HG03521 (cell line): ENCODE data around the gene CDC42EP3.
A peak's percentile ranks its signal among the peaks of the same experiment; 100 is the strongest.

ENCODE experiments used
- ATAC-seq: cut with Tn5 transposase; IDR thresholded peaks from one replicate; pipeline ENCODE4 v1.9.1; 2021; ENCODE audit warnings: mild to moderate bottlenecking, moderate library complexity; ENCODE audit not compliant: unreplicated experiment

CDC42EP3 gene

GRCh38 chr2:37671009-37671815 lies at the start of gene CDC42EP3:
Gene CDC42EP3, minus strand, starts transcription at chr2:37671642. Its CDS starts 25,055 bp downstream, at chr2:37646587.
- ATAC-seq, result peak; percentile 48

GRCh38 chr2:37721201-37721560 lies 49.7 kb upstream of the CDC42EP3 start:
- no peak for ATAC-seq

GRCh38 chr2:37720533-37721200 lies 49.2 kb upstream of the CDC42EP3 start:
- ATAC-seq, result no peak

- ATAC-seq, result no peak
Measured at GRCh38 chr2:37718515-37719161, 47.2 kb upstream of the CDC42EP3 start.

GRCh38 chr2:37713258-37713700 lies 41.8 kb upstream of the CDC42EP3 start:
- no peak for ATAC-seq

DNA sequence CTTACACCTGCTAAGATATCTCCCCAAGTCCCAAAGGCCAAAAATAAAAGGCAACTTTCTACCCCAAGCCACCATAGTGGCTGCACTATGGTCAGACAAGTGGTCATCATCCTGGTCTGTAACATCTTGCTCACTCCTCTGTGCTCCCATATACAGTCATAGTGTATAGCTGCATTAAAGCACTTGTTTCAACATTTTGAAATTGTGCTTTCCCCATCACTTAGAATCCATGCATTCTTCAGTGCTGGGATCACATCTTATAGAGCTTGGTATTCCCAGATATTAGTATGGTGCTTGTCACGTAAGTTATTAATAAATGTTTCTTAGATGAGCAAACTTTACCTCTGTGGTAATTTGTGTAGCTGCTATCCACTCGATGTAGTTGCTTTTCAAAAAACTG lies 40.4 kb upstream of the CDC42EP3 start:
- ATAC-seq, result no peak

DNA sequence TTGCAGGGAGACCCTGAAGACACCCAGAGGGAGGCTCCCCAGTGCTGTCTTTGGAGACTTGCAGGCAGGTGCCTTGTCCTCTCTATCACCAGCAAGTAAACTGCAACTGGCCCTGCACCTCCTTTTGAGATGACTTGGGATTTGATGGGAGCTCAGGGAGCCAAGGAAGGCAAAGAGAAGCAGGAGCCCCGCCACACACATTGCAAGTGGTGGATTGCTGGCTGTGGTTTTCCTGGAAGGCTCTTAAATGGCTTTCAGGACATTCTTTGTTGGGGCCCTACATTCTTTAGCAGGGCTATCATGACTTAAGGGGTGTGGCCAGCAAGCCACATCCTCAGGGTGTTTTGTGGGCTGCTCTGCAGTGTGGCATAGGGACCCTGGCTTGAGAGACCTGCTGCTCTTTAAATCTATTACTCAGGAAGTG lies 39.9 kb upstream of the CDC42EP3 start:
- peak; percentile 76 for ATAC-seq

GRCh38 chr2:37709111-37709510 lies 37.7 kb upstream of the CDC42EP3 start:
- ATAC-seq, result no peak

DNA sequence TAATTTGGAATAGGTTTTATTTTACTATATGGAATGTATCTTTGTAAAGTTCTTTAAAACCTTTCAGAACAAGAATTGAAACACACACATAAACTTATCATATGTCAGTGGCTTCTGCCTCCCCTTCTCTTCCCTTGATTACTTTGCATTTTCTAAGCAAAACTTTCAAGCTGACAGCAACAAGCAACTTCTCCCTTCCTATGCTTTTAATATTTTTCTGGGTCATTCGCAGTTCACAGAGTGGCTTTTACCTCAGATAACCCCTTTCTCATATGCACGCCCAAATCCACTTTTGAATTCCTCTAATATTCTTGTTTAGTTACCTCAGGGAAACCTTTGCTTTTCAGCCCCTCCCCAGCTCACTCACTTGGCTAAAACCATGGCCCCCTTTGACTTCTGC lies 36.7 kb upstream of the CDC42EP3 start:
- ATAC-seq, result no peak

GRCh38 chr2:37707393-37707792 lies 36.0 kb upstream of the CDC42EP3 start:
- ATAC-seq, result no peak

DNA sequence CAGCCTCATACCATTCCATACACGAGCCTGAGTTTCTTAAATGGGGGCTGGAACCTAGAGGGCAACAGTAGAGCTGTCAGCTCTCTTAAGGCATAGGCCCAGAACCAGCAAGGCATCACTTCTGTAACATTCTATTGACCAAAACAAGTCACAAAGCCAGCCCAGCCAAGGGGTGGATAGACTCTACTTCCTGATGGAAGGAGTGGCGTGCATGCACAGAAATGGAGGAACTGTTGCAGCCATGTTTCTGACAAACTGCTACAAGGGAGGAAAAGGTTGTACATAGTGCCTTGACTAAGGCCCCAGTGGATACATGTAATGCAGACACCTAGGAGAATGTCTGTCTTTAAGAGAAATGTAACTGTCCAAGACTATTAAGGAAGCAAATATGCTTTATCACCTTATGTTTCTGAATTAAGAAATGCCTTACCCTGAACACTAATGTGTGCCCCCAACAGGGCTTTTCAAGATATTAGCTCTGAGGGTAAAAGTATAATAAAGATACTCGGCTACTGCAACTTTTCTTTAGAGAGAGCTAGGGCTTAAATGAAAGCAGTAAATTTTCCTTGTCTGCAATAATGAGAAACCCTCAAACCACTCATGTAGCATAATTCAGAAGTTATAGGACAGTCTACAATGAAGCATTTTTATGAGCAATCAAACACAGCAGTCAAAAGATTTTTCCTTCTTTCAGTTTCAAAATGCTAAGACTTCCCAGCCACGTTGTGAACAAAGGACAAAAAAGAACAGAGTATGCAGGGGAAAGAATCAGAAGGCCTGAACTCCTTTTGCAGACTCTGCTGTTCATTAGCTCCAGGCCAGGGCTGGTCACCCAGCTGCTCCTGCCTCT lies 35.1 kb upstream of the CDC42EP3 start:
- ATAC-seq, result no peak

DNA sequence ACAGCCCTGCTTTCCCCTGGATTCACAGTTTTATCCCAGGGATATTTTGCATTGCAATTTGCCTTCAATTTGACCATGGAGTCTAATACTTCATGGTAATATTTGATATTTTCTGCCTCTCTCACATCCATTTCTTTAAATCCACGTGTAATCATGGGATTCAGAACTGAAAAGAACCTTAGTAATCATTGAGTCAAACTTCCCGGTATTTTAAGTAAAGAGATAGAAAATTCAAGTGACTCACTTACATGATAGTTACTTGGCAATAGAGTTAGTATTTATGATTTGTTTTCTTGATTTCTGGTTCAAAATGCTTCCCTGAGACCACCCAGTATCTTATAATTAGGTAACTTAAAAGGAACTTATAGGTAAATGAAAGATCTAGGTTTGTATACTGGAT lies 33.7 kb upstream of the CDC42EP3 start:
- no peak for ATAC-seq

- no peak for ATAC-seq
Measured at GRCh38 chr2:37698931-37699481, 27.6 kb upstream of the CDC42EP3 start.

DNA sequence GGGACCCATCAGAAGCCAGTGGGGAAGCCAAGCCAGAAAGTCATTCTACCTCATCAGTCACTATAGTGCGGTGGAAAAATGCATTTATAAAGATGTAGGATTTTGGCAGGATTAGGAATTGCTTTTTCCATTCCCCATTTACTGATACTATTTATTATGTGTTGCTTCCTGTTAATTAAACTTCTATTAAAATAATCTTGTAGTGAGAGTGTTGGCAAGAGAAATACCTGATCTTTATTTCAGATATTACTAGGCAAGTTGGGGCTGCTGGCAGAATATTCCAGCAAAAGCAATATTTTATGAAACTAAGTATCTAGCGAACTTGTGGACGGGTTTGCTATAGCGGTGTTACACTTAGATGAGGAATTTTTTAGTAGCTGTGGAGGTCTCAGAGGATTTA lies 23.9 kb upstream of the CDC42EP3 start:
- ATAC-seq, result no peak

- ATAC-seq, result no peak
Measured at GRCh38 chr2:37692711-37693110, 21.3 kb upstream of the CDC42EP3 start.

DNA sequence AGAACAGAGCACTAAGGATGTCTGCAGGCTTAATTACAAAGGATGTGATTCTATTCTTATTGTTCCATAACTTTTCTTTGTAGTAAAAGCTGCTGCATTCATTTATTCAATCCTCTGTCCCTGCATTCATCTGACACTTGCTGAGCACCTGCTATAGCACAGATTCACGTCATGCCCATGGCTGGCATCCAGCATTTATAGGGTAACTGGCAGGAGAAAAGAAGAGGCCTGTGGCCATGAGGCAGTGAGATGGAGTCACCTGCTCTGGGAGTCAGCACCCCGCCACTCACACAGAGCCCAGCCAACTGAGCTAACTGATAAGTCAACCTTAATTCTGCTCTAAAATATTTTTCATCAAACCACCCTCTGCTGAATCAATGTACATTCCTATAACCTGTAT lies 18.3 kb upstream of the CDC42EP3 start:
- ATAC-seq, result no peak

DNA sequence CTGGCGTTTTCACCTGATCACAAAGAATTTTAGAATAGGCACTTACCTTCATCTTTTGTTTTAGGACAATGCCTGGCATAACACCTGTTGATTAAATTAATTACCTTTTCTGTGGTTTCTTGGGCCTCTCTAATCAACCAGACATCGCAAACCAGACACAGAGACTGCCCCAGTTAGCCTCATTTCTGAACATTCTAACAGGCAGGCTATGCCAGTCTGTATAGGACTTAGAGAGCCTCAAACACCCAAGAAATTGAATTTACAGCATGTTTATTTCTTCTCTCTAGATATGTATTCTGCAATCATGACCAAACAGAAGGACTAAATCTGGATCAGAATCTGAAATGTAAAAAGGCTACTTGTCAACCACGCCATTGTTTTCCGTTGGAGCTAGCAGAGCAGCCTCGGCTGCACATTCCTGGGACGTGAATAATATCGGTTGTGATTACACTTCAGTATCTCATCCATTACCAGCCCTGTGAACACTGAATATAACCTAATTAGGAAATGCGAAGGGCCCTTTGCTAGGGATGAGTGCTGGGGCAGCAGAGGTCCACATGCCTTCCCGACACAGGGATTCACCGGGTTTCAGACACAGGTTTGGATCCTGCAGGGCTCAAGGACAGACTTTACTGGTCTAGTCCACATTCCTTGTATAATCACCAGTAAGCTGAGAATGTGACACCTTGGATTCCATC lies 17.5 kb upstream of the CDC42EP3 start:
- no peak for ATAC-seq

DNA sequence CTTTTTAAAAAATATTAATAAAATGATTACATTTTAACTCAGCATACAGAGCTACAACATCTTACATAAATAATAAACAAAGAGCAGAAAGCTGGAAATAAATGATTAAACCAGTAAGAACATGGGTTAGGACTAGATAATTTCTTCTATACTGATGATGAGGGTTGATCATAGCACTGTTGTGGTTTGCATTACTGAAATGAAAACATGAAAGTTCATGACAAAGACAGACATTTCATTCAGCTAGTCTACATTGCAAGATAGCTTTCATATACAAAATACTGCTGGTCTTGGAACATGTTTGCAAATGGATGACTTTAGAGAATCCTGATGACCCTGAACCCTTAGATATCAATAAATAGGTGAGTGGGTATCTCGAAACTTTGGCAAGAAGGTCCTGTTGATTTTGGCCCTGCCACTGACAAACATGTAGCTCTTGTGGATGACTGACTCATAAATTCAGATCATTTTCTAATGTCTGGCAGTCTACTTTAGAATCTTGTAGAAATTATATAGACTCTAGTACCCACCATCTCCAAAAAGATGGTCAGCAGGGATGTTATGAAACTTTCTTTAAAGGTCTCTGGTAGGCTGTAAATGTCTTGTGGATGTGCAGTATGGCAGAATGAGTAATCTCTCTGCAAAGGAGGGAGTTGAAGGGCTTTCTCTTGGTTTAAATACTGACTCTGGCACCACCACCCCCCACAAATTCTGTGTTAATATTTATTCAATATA lies 15.5 kb upstream of the CDC42EP3 start:
- no peak for ATAC-seq

- ATAC-seq, result no peak
Measured at GRCh38 chr2:37684809-37685208, 13.4 kb upstream of the CDC42EP3 start.
